Liver (tissue), 9 donors: ENCODE measurements around the gene TMEM63A. TPM values are rescaled to one million over a fixed set of nuclear protein-coding genes. Genes with fewer than 3 reads are reported as not detected.
"Not testable (repeated sequence)": the region's sequence is repeated elsewhere in the genome, so short reads cannot be mapped to it uniquely, and the experiment has no call there.

Experiments
- DNase-seq: peaks from one replicate; pipeline ENCODE4 v3.0.0-alpha.2; 2017; ENCODE audit warnings: low spot score
- H3K27ac ChIP-seq, 2 donors: one replicate each; pipeline ENCODE4 v1.7.0; 2013; ENCODE audit warnings: inconsistent platforms in 2 of 2, low read length in 2 of 2, control low read depth in 1 of 2, low read depth in 1 of 2, mild to moderate bottlenecking in 1 of 2
- H3K27me3 ChIP-seq, 4 donors: one replicate each; pipeline versions ENCODE4 v1.6.1 to v1.7.0; 2013; ENCODE audit warnings: low read length in 3 of 4, inconsistent platforms in 1 of 4, mild to moderate bottlenecking in 1 of 4, moderate library complexity in 1 of 4; ENCODE audit not compliant: control insufficient read depth in 4 of 4, insufficient read depth in 4 of 4
- H3K36me3 ChIP-seq, 4 donors: one replicate each; pipeline versions ENCODE4 v1.6.1 to v1.7.0; 2013; ENCODE audit warnings: low read length in 3 of 4, mild to moderate bottlenecking in 3 of 4, low read depth in 1 of 4, moderate library complexity in 1 of 4; ENCODE audit not compliant: control insufficient read depth in 4 of 4, insufficient read depth in 3 of 4
- H3K4me1 ChIP-seq, 4 donors: one replicate each; pipeline versions ENCODE4 v1.6.1 to v1.7.0; 2013; ENCODE audit warnings: low read length in 3 of 4, mild to moderate bottlenecking in 3 of 4, moderate library complexity in 1 of 4; ENCODE audit not compliant: control insufficient read depth in 4 of 4, insufficient read depth in 4 of 4
- H3K4me3 ChIP-seq, 3 donors: one replicate each; pipeline versions ENCODE4 v1.6.1 to v1.7.0; 2013; ENCODE audit warnings: low read length in 3 of 3, control low read depth in 1 of 3, low read depth in 1 of 3, mild to moderate bottlenecking in 1 of 3
- H3K9ac ChIP-seq, 2 donors: one replicate each; pipeline ENCODE4 v1.7.0; 2013; ENCODE audit warnings: low read length in 2 of 2, mild to moderate bottlenecking in 2 of 2, moderate library complexity in 2 of 2, control low read depth in 1 of 2, low read depth in 1 of 2
- H3K9me3 ChIP-seq, 4 donors: one replicate each; pipeline versions ENCODE4 v1.6.1 to v1.7.0; 2013; ENCODE audit warnings: low read length in 3 of 4; ENCODE audit not compliant: control insufficient read depth in 4 of 4
- ATF3 ChIP-seq: IDR thresholded peaks from 2 replicates; pipeline ENCODE4 v1.6.1; 2016; ENCODE audit warnings: antibody characterized with exemption
- CTCF ChIP-seq: fragments of 150-350 bp; IDR thresholded peaks from 2 replicates; pipeline ENCODE4 v1.5.1; 2017; ENCODE audit warnings: improper control_type of control experiment, low read depth, low read length; ENCODE audit not compliant: missing input control
- EGR1 ChIP-seq, 2 donors: IDR thresholded peaks; 2 replicates each; pipeline ENCODE4 v1.6.1; 2016 to 2018; ENCODE audit warnings: antibody characterized with exemption in 2 of 2, low read depth in 2 of 2
- FOXA1 ChIP-seq: IDR thresholded peaks from 2 replicates; pipeline ENCODE4 v1.6.1; 2016; ENCODE audit warnings: antibody characterized with exemption
- FOXA2 ChIP-seq: IDR thresholded peaks from 2 replicates; pipeline ENCODE4 v1.6.1; 2016; ENCODE audit warnings: antibody characterized with exemption
- GABPA ChIP-seq, 2 donors: IDR thresholded peaks in 1 of 2; conservative IDR thresholded peaks in 1 of 2; 2 replicates each; pipeline ENCODE4 v1.6.1; 2016; ENCODE audit warnings: antibody characterized with exemption in 2 of 2, mild to moderate bottlenecking in 1 of 2, moderate library complexity in 1 of 2
- HNF4A ChIP-seq, 2 donors: conservative IDR thresholded peaks; 2 replicates each; pipeline ENCODE4 v1.6.1; 2016; ENCODE audit warnings: antibody characterized with exemption in 2 of 2, mild to moderate bottlenecking in 2 of 2
- HNF4G ChIP-seq: IDR thresholded peaks from 2 replicates; pipeline ENCODE4 v1.6.1; 2016; ENCODE audit warnings: antibody characterized with exemption
- JUND ChIP-seq, 2 donors: IDR thresholded peaks; 2 replicates each; pipeline ENCODE4 v1.6.1; 2016; ENCODE audit warnings: antibody characterized with exemption in 2 of 2
- MAX ChIP-seq: IDR thresholded peaks from 2 replicates; pipeline ENCODE4 v1.6.1; 2016; ENCODE audit warnings: antibody characterized with exemption
- NR2F2 ChIP-seq: IDR thresholded peaks from 2 replicates; pipeline ENCODE4 v1.6.1; 2016; ENCODE audit warnings: antibody characterized with exemption
- RAD21 ChIP-seq, 2 donors: IDR thresholded peaks; 2 replicates each; pipeline ENCODE4 v1.6.1; 2016; ENCODE audit warnings: antibody characterized with exemption in 2 of 2, mild to moderate bottlenecking in 2 of 2
- REST ChIP-seq: IDR thresholded peaks from 2 replicates; pipeline ENCODE4 v1.6.1; 2016; ENCODE audit warnings: antibody characterized with exemption, mild to moderate bottlenecking
- RXRA ChIP-seq, 2 donors: IDR thresholded peaks; 2 replicates each; pipeline ENCODE4 v1.6.1; 2017 to 2018; ENCODE audit warnings: antibody characterized with exemption in 2 of 2, mild to moderate bottlenecking in 1 of 2
- SP1 ChIP-seq: IDR thresholded peaks from 2 replicates; pipeline ENCODE4 v1.6.1; 2018; ENCODE audit warnings: antibody characterized with exemption, mild to moderate bottlenecking
- TAF1 ChIP-seq: conservative IDR thresholded peaks from 2 replicates; pipeline ENCODE4 v1.6.1; 2016; ENCODE audit warnings: antibody characterized with exemption, mild to moderate bottlenecking
- YY1 ChIP-seq: IDR thresholded peaks from 2 replicates; pipeline ENCODE4 v1.6.1; 2016; ENCODE audit warnings: antibody characterized with exemption, mild to moderate bottlenecking
- ZBTB33 ChIP-seq: IDR thresholded peaks from 2 replicates; pipeline ENCODE4 v1.6.1; 2016; ENCODE audit warnings: antibody characterized with exemption
- WGBS: extraction: QIAGEN DNeasy Blood & Tissue Kit; methylation state at CpG from one replicate; pipeline ENCODE4 v1.1.7; 2013; 5-methylcytosine and 5-hydroxymethylcytosine counted together
- polyA plus RNA-seq, 2 donors: library from polyadenylated mRNA; stranded (reverse) in 1 of 2; unstranded in 1 of 2; fragments of 200-250 nt in 1 of 2; fragments of >200 nt in 1 of 2; fragmentation: Nextera tagmentation in 1 of 2; extraction: Ambion mirVana in 1 of 2; gene quantifications; one replicate each; pipeline versions ENCODE4 v1.2.1 to v1.2.3, GENCODE V29; 2013 to 2015
- total RNA-seq, 2 donors: library from RNA; depleted of rRNA; stranded (reverse); fragments of >200 nt; gene quantifications; one replicate each; pipeline ENCODE4 v1.2.3, GENCODE V29; 2014
- donor health status: healthy.
- donor health status: healthy.
- donor health status: healthy.
- donor health status: healthy.
- donor health status: healthy.

Gene TMEM63A
- total and polyA plus RNA-seq, 4 donors = 9.6 to 54.0 (median 11.6) TPM

- not testable (repeated sequence) for H3K9ac ChIP-seq, H3K36me3 ChIP-seq, DNase-seq, H3K4me3 ChIP-seq, H3K9me3 ChIP-seq, H3K27me3 ChIP-seq
- H3K4me1 ChIP-seq = peaks cover 36 to 79% (median 76%) of the 10 kb centered on the region in 4 donors
- H3K27ac ChIP-seq = peak overlapping the region; percentile 75 to 93
- WGBS = 86% methylated on average over 7 of the region's 7 CpGs
Measured at GRCh38 chr1:225815090-225815489, 67.1 kb downstream of the TMEM63A start.

- no peaks in the 10 kb centered on the region for H3K9me3 ChIP-seq
- TF ChIP-seq SP1 (no peak), NR2F2 (peak; percentile 22)
- no peak for DNase-seq
- no peaks in the 10 kb centered on the region for H3K36me3 ChIP-seq
- H3K4me3 ChIP-seq = no peak overlapping the region
- 35% methylated on average over 7 of the region's 7 CpGs for WGBS
- no peaks in the 10 kb centered on the region for H3K27me3 ChIP-seq
- H3K4me1 ChIP-seq = peaks cover 36 to 75% (median 70%) of the 10 kb centered on the region in 4 donors
- H3K9ac ChIP-seq = no peak overlapping the region
- H3K27ac ChIP-seq = peak overlapping the region; percentile 75 to 93
Measured at GRCh38 chr1:225814381-225814780, 67.8 kb downstream of the TMEM63A start.

GRCh38 chr1:225813214-225813964 lies 68.8 kb downstream of the TMEM63A start:
- H3K4me3 ChIP-seq = no peak overlapping the region
- peak; percentile 71 for DNase-seq
- no peaks in the 10 kb centered on the region for H3K36me3 ChIP-seq
- no peaks in the 10 kb centered on the region for H3K9me3 ChIP-seq
- H3K27ac ChIP-seq = peak overlapping the region; percentile 75 to 93
- no peaks in the 10 kb centered on the region for H3K27me3 ChIP-seq
- H3K9ac ChIP-seq = peak overlapping the region in 1 of 2 donors; percentile 51
- TF ChIP-seq RAD21 (IDR thresholded peaks at IDR 0.05) (peak; percentile 45 to 63), REST (peak; percentile 74), FOXA1 (peak; percentile 88), YY1 (peak; percentile 96), ATF3 (peak; percentile 47), SP1 (peak; percentile 96), TAF1 (no peak), HNF4G (peak; percentile 62), HNF4A (conservative IDR thresholded peaks at IDR 0.05) (peak; percentile 90 to 95), RXRA (IDR thresholded peaks at IDR 0.05) (peak; percentile 99), NR2F2 (peak; percentile 96), GABPA (IDR thresholded peaks at IDR 0.05 in 1 of 2, conservative IDR thresholded peaks at IDR 0.05 in 1 of 2) (peak in 1 of 2 donors; percentile 62), MAX (peak; percentile 97), JUND (IDR thresholded peaks at IDR 0.05) (peak; percentile 81 to 89), ZBTB33 (peak; percentile 95), EGR1 (IDR thresholded peaks at IDR 0.05; ENCODE audit: low read depth in 2 of 2) (peak; percentile 60 to 95), FOXA2 (peak; percentile 96), CTCF (no peak)
- WGBS = 5% methylated on average over 10 of the region's 10 CpGs
- peaks cover 33 to 69% (median 64%) of the 10 kb centered on the region in 4 donors for H3K4me1 ChIP-seq
